ENCODE measurements around the gene EFCAB11. TPM values are rescaled to one million over a fixed set of nuclear protein-coding genes. Genes with fewer than 3 reads are reported as not detected.

The EFCAB11 gene
- total and polyA plus RNA-seq, 2 of the 8 experiments (the other 6 are each of a cell fraction or from before 2014, with no cell fraction given), result 6.8 to 12.8 TPM

DNA sequence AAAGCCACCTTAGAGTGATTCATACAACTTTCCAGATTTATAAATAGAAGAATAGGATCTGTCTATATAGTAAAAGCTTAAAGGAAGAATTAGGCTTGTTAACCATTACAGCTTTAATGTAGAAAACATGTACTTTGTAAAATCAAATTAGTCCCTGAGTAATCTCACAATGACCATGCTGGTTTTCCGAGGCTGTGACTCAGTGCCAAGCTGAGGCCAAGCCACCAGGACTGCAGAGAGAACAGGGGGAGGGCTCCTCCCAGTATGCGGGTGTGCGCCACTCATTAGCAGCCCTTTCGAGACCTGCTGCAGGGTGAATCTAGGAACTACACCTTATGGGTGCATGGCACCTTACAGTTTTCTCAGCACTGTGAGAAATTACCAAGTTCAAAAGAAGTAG, 167.0 kb downstream of the EFCAB11 start:
- no peak overlapping the region for H3K27ac ChIP-seq (ENCODE audit: low read depth, low read length)
- no peaks in the 10 kb centered on the region for H3K79me2 ChIP-seq (ENCODE audit: control insufficient read depth in 1 of 2, insufficient read depth in 2 of 2, low read length in 2 of 2)
- no peaks in the 10 kb centered on the region for H3K23me2 ChIP-seq (ENCODE audit: low read depth, low read length)
- no peak overlapping the region for H3K23ac ChIP-seq (ENCODE audit: insufficient read length)
- H3K4ac ChIP-seq (replicated peaks; ENCODE audit: insufficient read length, low read depth, low read length), result no peak overlapping the region
- no peak for TF ChIP-seq GTF2F1 (IDR thresholded peaks at IDR 0.05; ENCODE audit: borderline replicate concordance, low read depth, low read length)
- TF ChIP-seq MAFK (IDR thresholded peaks at IDR 0.05; ENCODE audit: low read depth, low read length), result no peak
- TF ChIP-seq RXRA (IDR thresholded peaks at IDR 0.05; ENCODE audit: insufficient read depth, low read depth, low read length), result no peak
- no peak for TF ChIP-seq POLR2AphosphoS5 (IDR thresholded peaks at IDR 0.05; ENCODE audit: low read depth, low read length)
- TF ChIP-seq RBBP5 (IDR thresholded peaks at IDR 0.05; ENCODE audit: borderline replicate concordance, low read depth, low read length), result no peak
- no peak for TF ChIP-seq PHF8 (conservative IDR thresholded peaks at IDR 0.05; ENCODE audit: low read depth, low read length)
- TF ChIP-seq POU5F1 (IDR thresholded peaks at IDR 0.05; ENCODE audit: low read depth, low read length), result no peak
- TF ChIP-seq SP2 (IDR thresholded peaks at IDR 0.05; ENCODE audit: low read length), result no peak
- TF ChIP-seq, protein P1, sequence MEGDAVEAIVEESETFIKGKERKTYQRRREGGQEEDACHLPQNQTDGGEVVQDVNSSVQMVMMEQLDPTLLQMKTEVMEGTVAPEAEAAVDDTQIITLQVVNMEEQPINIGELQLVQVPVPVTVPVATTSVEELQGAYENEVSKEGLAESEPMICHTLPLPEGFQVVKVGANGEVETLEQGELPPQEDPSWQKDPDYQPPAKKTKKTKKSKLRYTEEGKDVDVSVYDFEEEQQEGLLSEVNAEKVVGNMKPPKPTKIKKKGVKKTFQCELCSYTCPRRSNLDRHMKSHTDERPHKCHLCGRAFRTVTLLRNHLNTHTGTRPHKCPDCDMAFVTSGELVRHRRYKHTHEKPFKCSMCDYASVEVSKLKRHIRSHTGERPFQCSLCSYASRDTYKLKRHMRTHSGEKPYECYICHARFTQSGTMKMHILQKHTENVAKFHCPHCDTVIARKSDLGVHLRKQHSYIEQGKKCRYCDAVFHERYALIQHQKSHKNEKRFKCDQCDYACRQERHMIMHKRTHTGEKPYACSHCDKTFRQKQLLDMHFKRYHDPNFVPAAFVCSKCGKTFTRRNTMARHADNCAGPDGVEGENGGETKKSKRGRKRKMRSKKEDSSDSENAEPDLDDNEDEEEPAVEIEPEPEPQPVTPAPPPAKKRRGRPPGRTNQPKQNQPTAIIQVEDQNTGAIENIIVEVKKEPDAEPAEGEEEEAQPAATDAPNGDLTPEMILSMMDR (IDR thresholded peaks at IDR 0.05; ENCODE audit: control extremely low read depth in 1 of 3, insufficient read depth in 1 of 3, low read depth in 1 of 3, low read length in 3 of 3), result no peak
- no peak overlapping the region for H4K8ac ChIP-seq (ENCODE audit: extremely low read depth, insufficient read depth, low read length)
- POLR2A ChIA-PET (ENCODE audit: partially characterized antibody), result no interaction called here
- no peaks in the 10 kb centered on the region for H4K20me1 ChIP-seq (replicated peaks in 1 of 2; ENCODE audit: control insufficient read depth in 1 of 2, insufficient read depth in 2 of 2, low read length in 2 of 2)
- no peak overlapping the region for H3K56ac ChIP-seq (replicated peaks; ENCODE audit: insufficient read length, low read depth, low read length)
- H3K18ac ChIP-seq (ENCODE audit: extremely low read depth, low read length), result no peak overlapping the region
- H3K79me1 ChIP-seq (ENCODE audit: low read depth, low read length), result no peaks in the 10 kb centered on the region
- H3K14ac ChIP-seq (ENCODE audit: insufficient read length), result no peak overlapping the region
- no peak overlapping the region for H2BK5ac ChIP-seq (ENCODE audit: low read depth, low read length)
- no peak overlapping the region for H2AK5ac ChIP-seq (ENCODE audit: low read depth, low read length)
- 96% methylated on average over 4 of the region's 4 CpGs; no CpG with 5 or more reads in 1 of the 2 experiments for WGBS, 2 experiments (ENCODE audit: extremely low coverage in 1 of 2, insufficient coverage in 1 of 2, insufficient read length in 1 of 2, insufficient replicate concordance in 2 of 2, low coverage in 1 of 2, low lambda C conversion rate in 2 of 2, missing lambda C conversion rate in 1 of 2)
- no peak overlapping the region for H3K9ac ChIP-seq (replicated peaks in 1 of 4; ENCODE audit: extremely low read depth in 1 of 4, low read depth in 3 of 4, low read length in 3 of 4)
- H3K4me2 ChIP-seq (ENCODE audit: insufficient read depth in 1 of 2, low read depth in 2 of 2, low read length in 2 of 2), result no peak overlapping the region
- H4K91ac ChIP-seq (replicated peaks; ENCODE audit: insufficient read length, low read length), result no peak overlapping the region
- H2AFZ ChIP-seq (ENCODE audit: low read length), result no peak overlapping the region
- H3K4me1 ChIP-seq (replicated peaks in 1 of 4; ENCODE audit: control insufficient read depth in 3 of 4, insufficient read depth in 4 of 4, low read length in 3 of 4), result no peaks in the 10 kb centered on the region
- FAIRE-seq, result no peak
- H3K36me3 ChIP-seq (ENCODE audit: control insufficient read depth in 2 of 4, insufficient read depth in 4 of 4, low read length in 3 of 4), result no peaks in the 10 kb centered on the region
- H2BK20ac ChIP-seq (ENCODE audit: low read length), result no peak overlapping the region
- DNase-seq (ENCODE audit: low read depth in 1 of 2, low spot score in 2 of 2), result peak in 1 of 2 experiments; percentile 20
- CTCF ChIA-PET (ENCODE audit: partially characterized antibody), result interaction anchor here (0.6 to 1.3 kb wide), 2 partner anchors 24 to 122 kb away, joined by 3 read pairs; no protein-coding TSS in a partner anchor
- H3K9me3 ChIP-seq (ENCODE audit: insufficient read depth in 2 of 2, low read depth in 1 of 2, low read length in 1 of 2), result peaks cover 0 to 3% of the 10 kb centered on the region in 2 experiments; a peak in 1 of 4 replicates
- H3K4me3 ChIP-seq (ENCODE audit: extremely low read depth in 1 of 4, insufficient read depth in 2 of 4, low read depth in 3 of 4, low read length in 4 of 4), result no peak overlapping the region
- H4K5ac ChIP-seq (ENCODE audit: insufficient read length, low read depth, low read length), result no peak overlapping the region
- H2BK120ac ChIP-seq (replicated peaks; ENCODE audit: low read depth, low read length), result no peak overlapping the region
- no peaks in the 10 kb centered on the region for H3K27me3 ChIP-seq (replicated peaks in 1 of 4; ENCODE audit: control insufficient read depth in 3 of 4, extremely low read depth in 1 of 4, insufficient read depth in 3 of 4, low read length in 3 of 4)
- H2BK12ac ChIP-seq (ENCODE audit: low read depth, low read length), result no peak overlapping the region; the same call in 1 of the 2 replicates
- H2BK15ac ChIP-seq (ENCODE audit: low read length), result no peak overlapping the region
